Measurements from ENCODE around the gene PEX10.
"Not testable (repeated sequence)": the region's sequence is repeated elsewhere in the genome, so short reads cannot be mapped to it uniquely, and the experiment has no call there.

The PEX10 gene

GRCh38 chr1:2443277-2444137 is 31.1 kb upstream of the PEX10 start:
- DNase-seq (ENCODE audit: low read depth), result no peak

GRCh38 chr1:2442661-2443060 is 30.3 kb upstream of the PEX10 start:
- DNase-seq (ENCODE audit: low read depth), result no peak

DNA sequence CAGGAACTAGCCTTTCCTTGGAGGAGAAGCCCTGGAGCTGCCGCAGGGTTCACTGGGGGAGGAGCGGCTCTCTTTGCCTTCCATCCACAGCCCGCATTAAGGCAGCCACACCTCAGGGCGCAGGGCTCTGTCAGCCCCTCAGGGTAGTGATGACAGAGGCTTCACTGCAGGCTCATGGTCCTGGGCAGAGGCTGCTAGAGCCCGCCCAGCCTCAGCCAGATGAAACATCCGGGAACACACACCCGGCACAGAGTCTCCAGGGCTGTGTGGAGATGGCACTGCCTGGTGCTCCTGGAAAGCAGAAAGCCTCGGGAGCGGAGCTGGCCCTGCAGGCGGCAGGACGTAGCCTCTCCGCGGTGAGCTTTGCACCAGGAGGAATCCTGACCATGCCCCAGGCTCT is 29.4 kb upstream of the PEX10 start:
- DNase-seq (ENCODE audit: low read depth), result no peak

- DNase-seq (ENCODE audit: low read depth), result not testable (repeated sequence)
Measured at GRCh38 chr1:2440346-2440745, 28.0 kb upstream of the PEX10 start.

DNA sequence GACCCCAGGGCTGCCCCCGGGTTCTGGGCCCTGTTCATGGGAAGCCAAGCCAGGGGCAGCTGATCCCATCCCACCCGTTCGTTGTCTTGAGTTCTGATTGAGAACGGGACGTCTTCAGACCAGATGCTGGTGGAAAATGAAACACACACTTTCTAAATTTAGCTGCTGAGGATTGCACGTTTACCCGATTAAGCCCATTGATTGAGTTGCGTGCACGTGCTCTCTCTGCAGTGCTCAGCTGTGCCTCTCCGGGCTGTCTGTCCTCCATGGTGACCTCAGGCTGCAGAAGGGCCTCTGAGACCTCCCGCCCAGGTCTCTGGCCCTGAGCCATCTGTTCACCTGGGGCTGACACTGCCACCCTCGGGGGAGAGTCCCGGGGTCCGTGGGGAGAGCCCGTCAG is 27.0 kb upstream of the PEX10 start:
- DNase-seq (ENCODE audit: low read depth), result no peak

DNA sequence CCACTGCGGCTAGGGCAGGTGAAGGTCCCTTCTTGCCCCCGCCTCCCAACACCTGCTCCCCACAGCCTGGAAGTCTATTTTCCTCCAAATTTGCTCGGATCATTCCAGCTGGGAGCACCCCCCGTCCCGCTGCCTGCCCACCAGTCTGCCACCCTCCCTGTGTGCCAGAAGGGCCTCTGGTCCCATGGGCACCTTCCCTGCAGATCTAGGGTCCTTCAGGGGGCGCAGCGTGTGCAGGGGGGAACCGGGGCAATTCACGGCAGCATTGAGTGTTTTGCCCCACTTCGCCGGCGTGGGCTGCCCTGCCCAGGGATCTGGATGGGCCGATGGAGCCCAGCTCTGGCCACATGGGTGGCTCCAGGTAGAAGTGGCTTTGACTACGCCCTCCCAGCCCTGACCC is 26.3 kb upstream of the PEX10 start:
- DNase-seq (ENCODE audit: low read depth), result no peak

GRCh38 chr1:2438038-2438437 is 25.7 kb upstream of the PEX10 start:
- no peak for DNase-seq (ENCODE audit: low read depth)

- no peak for DNase-seq (ENCODE audit: low read depth)
Measured at GRCh38 chr1:2437617-2438016, 25.3 kb upstream of the PEX10 start.

DNA sequence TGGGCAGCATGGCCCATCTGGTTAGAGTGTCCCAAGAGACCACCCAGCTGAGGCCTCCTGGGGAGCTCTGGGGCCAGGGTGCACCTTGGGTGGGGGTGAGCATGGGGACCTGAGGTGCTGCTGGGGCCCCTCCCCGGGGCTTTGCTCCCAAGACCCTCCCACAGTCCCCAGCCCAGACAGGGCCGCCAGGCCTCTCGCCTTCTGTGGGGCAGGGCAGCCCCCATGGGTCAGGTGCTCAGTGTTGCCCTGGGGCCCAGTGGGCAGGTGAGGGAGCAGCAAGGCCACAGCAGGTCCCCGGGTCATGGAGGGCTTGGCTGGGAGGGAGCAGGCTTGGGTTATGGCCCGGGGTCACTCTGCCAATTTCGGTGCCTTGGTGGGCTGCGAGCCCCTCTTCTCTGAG is 24.5 kb upstream of the PEX10 start:
- no peak for DNase-seq (ENCODE audit: low read depth)

DNA sequence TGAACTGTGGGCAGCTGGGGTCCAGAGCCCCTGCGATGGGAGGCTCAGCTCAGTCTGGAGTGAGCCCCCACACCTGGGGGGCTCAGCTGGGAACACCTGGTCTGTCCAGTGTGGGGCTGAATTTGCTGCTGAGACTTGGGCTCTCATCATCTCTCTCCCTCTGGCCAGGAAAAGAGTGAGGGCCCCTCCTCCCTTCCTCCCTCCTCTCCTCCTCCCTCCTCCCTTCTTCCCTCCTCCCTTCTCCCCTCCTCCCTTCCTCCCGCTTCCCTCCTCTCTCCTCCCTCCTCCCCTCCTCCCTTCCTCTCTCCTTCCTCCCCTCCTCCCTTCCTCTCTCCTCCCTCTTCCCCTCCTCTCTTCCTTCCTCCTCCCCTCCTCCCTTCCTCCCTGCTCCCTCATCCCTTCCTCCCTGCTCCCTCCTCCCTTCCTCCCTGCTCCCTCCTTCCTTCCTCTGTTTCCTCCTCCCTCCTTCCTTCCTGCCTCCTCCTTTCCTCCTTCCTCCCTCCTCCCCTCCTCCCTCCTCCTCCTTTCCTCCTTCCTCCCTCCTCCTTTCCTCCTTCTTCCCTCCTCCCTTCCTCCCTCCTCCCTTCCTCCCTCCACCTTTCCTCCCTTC is 23.5 kb upstream of the PEX10 start:
- no peak for DNase-seq (ENCODE audit: low read depth)

GRCh38 chr1:2435091-2435490 is 22.7 kb upstream of the PEX10 start:
- DNase-seq (ENCODE audit: low read depth), result no peak

GRCh38 chr1:2433936-2434655 is 21.7 kb upstream of the PEX10 start:
- DNase-seq (ENCODE audit: low read depth), result no peak

GRCh38 chr1:2433196-2433595 is 20.8 kb upstream of the PEX10 start:
- DNase-seq (ENCODE audit: low read depth), result no peak

DNA sequence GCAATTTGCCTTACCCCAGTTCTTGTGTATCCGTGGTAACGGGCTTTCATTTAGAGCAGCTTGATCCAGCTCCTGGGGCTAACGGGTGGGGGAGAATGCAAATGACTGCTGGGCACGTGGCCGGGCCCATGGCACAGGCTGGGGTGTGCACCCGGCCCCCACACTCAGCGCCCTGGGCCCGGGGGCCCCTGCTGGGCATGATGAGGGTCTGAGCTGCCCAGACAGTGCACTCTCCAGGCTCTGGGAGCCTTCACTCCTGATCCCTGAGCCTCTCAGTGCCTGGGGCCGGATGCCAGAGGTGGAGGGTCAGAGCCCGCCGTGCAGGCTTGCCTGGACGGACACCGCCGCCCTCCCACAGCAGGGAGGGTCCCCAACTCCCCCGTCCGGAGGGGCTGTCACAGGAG is 20.1 kb upstream of the PEX10 start:
- no peak for DNase-seq (ENCODE audit: low read depth)

DNA sequence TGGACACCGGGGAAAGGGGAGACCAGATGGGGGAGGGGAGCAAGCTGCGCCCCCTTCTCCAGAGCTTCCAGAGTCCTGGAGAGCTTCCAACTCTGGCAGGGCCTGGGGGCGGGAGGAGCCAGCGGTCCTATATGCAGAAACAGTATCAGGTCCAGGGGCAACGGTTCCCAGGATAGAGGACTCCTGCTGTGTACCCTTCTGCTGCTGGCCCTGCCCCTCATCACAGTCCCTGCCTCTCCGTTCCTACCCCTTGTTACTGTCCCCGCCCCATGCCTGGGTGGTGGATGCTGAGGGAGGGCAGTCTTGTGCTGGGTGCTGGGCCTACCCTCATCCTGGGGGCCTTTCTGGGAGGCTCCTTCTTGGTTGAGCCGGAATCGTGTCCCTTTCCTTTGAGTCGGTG is 19.2 kb upstream of the PEX10 start:
- DNase-seq (ENCODE audit: low read depth), result no peak

- DNase-seq (ENCODE audit: low read depth), result no peak
Measured at GRCh38 chr1:2431103-2431502, 18.7 kb upstream of the PEX10 start.

GRCh38 chr1:2430592-2430973 is 18.2 kb upstream of the PEX10 start:
- no peak for DNase-seq (ENCODE audit: low read depth)

GRCh38 chr1:2429780-2430591 is 17.6 kb upstream of the PEX10 start:
- no peak for DNase-seq (ENCODE audit: low read depth)

DNA sequence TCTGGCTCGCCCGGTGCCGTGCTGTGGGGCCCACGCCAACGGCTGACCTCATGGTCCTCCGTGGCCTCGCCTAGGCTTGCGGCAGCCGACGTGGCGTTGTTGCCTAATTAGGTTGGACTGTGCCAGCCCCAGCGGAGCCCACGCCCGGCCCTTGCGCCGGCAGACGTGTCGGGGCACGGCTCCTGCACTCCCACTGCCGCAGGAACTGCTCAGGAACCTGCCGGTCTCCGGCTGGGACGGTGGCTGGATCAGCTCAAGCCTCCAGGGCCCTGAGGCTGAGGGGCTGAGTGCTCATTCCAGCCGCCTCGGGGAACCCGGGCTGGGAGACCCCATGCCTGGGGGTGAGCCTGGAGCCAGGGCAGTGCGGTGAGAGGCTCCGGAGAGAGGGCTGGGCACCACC is 16.1 kb upstream of the PEX10 start:
- DNase-seq (ENCODE audit: low read depth), result no peak

DNA sequence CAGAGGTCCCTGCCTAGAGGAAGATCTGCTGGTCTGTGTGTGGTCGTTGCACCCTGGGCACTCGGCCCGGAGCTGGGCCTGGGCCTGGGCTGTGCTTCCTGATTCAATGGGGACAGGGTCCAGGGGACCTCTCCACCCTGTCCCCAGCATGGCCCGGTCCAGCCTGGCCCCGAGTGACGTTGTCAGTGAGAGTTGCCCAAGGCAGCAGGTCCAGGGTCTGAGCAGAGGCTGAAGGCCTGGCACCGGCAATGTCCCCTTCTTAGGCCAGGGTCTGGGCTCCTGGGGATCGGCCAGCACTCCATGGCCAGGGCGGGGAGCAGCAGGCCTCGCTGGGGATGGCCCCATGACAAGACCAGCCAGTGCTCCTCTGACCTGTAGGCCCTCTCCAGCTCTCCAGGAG is 15.6 kb upstream of the PEX10 start:
- no peak for DNase-seq (ENCODE audit: low read depth)

DNA sequence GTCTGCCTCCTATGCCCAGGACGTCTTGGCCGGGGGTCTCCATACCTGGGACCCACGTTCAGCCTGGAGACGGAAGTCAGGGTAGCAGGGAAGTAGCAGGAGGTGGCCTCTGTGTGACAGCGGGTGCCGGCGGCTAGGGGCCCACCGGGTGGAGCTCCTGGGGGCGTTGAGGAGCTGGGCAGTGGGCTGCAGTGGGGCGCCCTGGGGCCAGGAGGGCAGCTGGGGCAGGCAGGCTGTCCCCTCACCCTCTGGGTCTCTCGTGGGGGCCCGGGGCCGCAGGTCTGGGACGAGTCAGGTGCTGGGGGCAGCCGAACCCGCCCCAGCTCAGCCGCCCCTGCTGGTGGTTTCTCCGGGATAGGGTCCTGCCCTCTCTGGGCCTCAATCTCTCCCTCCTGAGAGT is 14.7 kb upstream of the PEX10 start:
- DNase-seq (ENCODE audit: low read depth), result no peak

GRCh38 chr1:2426540-2426939 is 14.2 kb upstream of the PEX10 start:
- no peak for DNase-seq (ENCODE audit: low read depth)

Data from stimulated activated CD8-positive, alpha-beta memory T cell treated with anti-CD3 and anti-CD28 coated beads, Interleukin-15, amount 100 ng/mL, for 1 hour (primary cell).